Thoracic aorta (tissue), 2 donors: Measurements from ENCODE around the gene RABIF. TPM values are rescaled to one million over a fixed set of nuclear protein-coding genes. Genes with fewer than 3 reads are reported as not detected.

Experiments
- ATAC-seq: fragments of 150-250 bp; one replicate; pipeline ENCODE4 v1.8.0; 2017; ENCODE audit warnings: low read depth; ENCODE audit not compliant: insufficient number of reproducible peaks, low FRiP score
- DNase-seq: peaks from one replicate; pipeline ENCODE4 v3.0.0-alpha.2; 2020; ENCODE audit warnings: low spot score
- H3K27ac ChIP-seq, 2 donors: fragments of 200-600 bp; sonication (generic); 1 replicate in 1 of 2; 2 replicates in 1 of 2; pipeline ENCODE4 v1.5.1; 2016; ENCODE audit warnings: mild to moderate bottlenecking in 2 of 2, moderate library complexity in 2 of 2
- H3K27me3 ChIP-seq: fragments of 200-600 bp; sonication (generic); replicated peaks from 2 replicates; pipeline ENCODE4 v1.6.0; 2016; ENCODE audit warnings: mild to moderate bottlenecking; ENCODE audit not compliant: insufficient read depth
- H3K36me3 ChIP-seq: fragments of 200-600 bp; sonication (generic); one replicate; pipeline ENCODE4 v1.5.1; 2016
- H3K4me1 ChIP-seq, 2 donors: fragments of 200-600 bp; sonication (generic); 1 replicate in 1 of 2; 2 replicates in 1 of 2; pipeline versions ENCODE4 v1.5.1 to v1.6.0; 2016; ENCODE audit warnings: low read depth in 2 of 2, mild to moderate bottlenecking in 1 of 2; ENCODE audit not compliant: control insufficient read depth in 1 of 2
- H3K4me3 ChIP-seq: fragments of 200-600 bp; sonication (generic); 2 replicates; pipeline ENCODE4 v1.5.1; 2016; ENCODE audit warnings: mild to moderate bottlenecking
- H3K9me3 ChIP-seq: fragments of 200-600 bp; sonication (generic); 2 replicates; pipeline ENCODE4 v1.5.1; 2016
- CTCF ChIP-seq: fragments of 200-600 bp; sonication (generic); IDR thresholded peaks from one replicate; pipeline ENCODE4 v1.5.1; 2019; ENCODE audit warnings: antibody characterized with exemption
- total RNA-seq, 2 donors: library from RNA; depleted of rRNA; stranded (reverse); fragments of >200 nt; gene quantifications; one replicate each; pipeline versions ENCODE4 v1.1.0 to v1.2.3, GENCODE V29; 2016

Gene RABIF
- total RNA-seq, 2 donors from 2014 or later: 5.0 to 6.0 TPM

- no peak for ATAC-seq
- TF ChIP-seq CTCF: no peak
Measured at GRCh38 chr1:202852163-202852904, 36.6 kb downstream of the RABIF start.

GRCh38 chr1:202850593-202851362 lies 38.2 kb downstream of the RABIF start:
- H3K4me1 ChIP-seq: no peaks in the 10 kb centered on the region
- ATAC-seq (no peak), DNase-seq (no peak)
- H3K36me3 ChIP-seq: no peaks in the 10 kb centered on the region
- no peaks in the 10 kb centered on the region for H3K9me3 ChIP-seq
- no peak overlapping the region for H3K4me3 ChIP-seq
- no peak overlapping the region for H3K27ac ChIP-seq
- H3K27me3 ChIP-seq: no peaks in the 10 kb centered on the region
- TF ChIP-seq CTCF: no peak

More at GRCh38 chr1:202852163-202852904, 36.6 kb downstream of the RABIF start:
- Histone ChIP-seq H3K27me3 (no peaks in the 10 kb centered on the region), H3K4me1 (no peaks in the 10 kb centered on the region), H3K4me3 (no peak overlapping the region), H3K9me3 (no peaks in the 10 kb centered on the region), H3K27ac (no peak overlapping the region), H3K36me3 (no peaks in the 10 kb centered on the region)
- no peak for DNase-seq

- no peaks in the 10 kb centered on the region for H3K4me1 ChIP-seq
- TF ChIP-seq CTCF: no peak
- H3K36me3 ChIP-seq: no peaks in the 10 kb centered on the region
- no peaks in the 10 kb centered on the region for H3K9me3 ChIP-seq
- no peak overlapping the region for H3K27ac ChIP-seq
- ATAC-seq (no peak), DNase-seq (no peak)
- no peak overlapping the region for H3K4me3 ChIP-seq
- no peaks in the 10 kb centered on the region for H3K27me3 ChIP-seq
Measured at GRCh38 chr1:202848191-202848542, 40.8 kb downstream of the RABIF start.

- TF ChIP-seq CTCF: no peak
- DNase-seq: no peak
- no peaks in the 10 kb centered on the region for H3K27me3 ChIP-seq
- no peaks in the 10 kb centered on the region for H3K9me3 ChIP-seq
- no peak overlapping the region for H3K27ac ChIP-seq
- no peaks in the 10 kb centered on the region for H3K4me1 ChIP-seq
- no peaks in the 10 kb centered on the region for H3K36me3 ChIP-seq
- no peak overlapping the region for H3K4me3 ChIP-seq
- no peak for ATAC-seq
Measured at GRCh38 chr1:202844935-202845334, 44.0 kb downstream of the RABIF start.

- no peak for TF ChIP-seq CTCF
- Histone ChIP-seq H3K9me3 (no peaks in the 10 kb centered on the region), H3K4me3 (no peak overlapping the region), H3K27me3 (no peaks in the 10 kb centered on the region), H3K36me3 (no peaks in the 10 kb centered on the region), H3K27ac (no peak overlapping the region), H3K4me1 (no peaks in the 10 kb centered on the region)
- ATAC-seq (no peak), DNase-seq (no peak)
Measured at GRCh38 chr1:202844259-202844658, 44.7 kb downstream of the RABIF start.
